Sigmoid colon (tissue), 7 donors: ENCODE results near the gene USP54. TPM values are rescaled to one million over a fixed set of nuclear protein-coding genes. Genes with fewer than 3 reads are reported as not detected.

Source experiments
- DNase-seq: peaks from one replicate; pipeline ENCODE4 v3.0.0-alpha.2; 2019
- H3K27ac ChIP-seq, 4 donors: fragments of 200-600 bp; sonication (generic); one replicate each; pipeline ENCODE4 v1.5.1; 2016 to 2019; ENCODE audit warnings: mild to moderate bottlenecking in 1 of 4
- H3K27me3 ChIP-seq, 3 donors: fragments of 200-600 bp; sonication (generic); one replicate each; pipeline ENCODE4 v1.5.1; 2019; ENCODE audit warnings: mild to moderate bottlenecking in 1 of 3
- H3K36me3 ChIP-seq, 4 donors: fragments of 200-600 bp; sonication (generic); one replicate each; pipeline ENCODE4 v1.5.1; 2016 to 2019
- H3K4me1 ChIP-seq, 4 donors: fragments of 200-600 bp; sonication (generic); one replicate each; pipeline ENCODE4 v1.5.1; 2017 to 2019
- H3K4me3 ChIP-seq, 4 donors: fragments of 200-600 bp; sonication (generic); one replicate each; pipeline ENCODE4 v1.5.1; 2017 to 2019; ENCODE audit warnings: mild to moderate bottlenecking in 2 of 4, moderate library complexity in 1 of 4
- H3K9me3 ChIP-seq, 4 donors: fragments of 200-600 bp in 3 of 4; sonication (generic) in 3 of 4; one replicate each; pipeline versions ENCODE4 v1.5.1 to v1.6.1; 2013 to 2019
- CTCF ChIP-seq, 4 experiments: fragments of 450-650 bp in 3 of 4; fragments of 200-600 bp in 1 of 4; IDR thresholded peaks; one replicate each; pipeline ENCODE4 v1.5.1; 2016 to 2019; ENCODE audit warnings: antibody characterized with exemption in 4 of 4, mild to moderate bottlenecking in 3 of 4, moderate library complexity in 2 of 4
- EP300 ChIP-seq, 4 donors: sonication (generic); formaldehyde crosslinking; IDR thresholded peaks; one replicate each; pipeline ENCODE4 v1.6.1; 2017; ENCODE audit warnings: antibody characterized with exemption in 4 of 4
- POLR2A ChIP-seq, 2 donors: fragments of 450-650 bp; IDR thresholded peaks; one replicate each; pipeline ENCODE4 v1.6.1; 2016; ENCODE audit warnings: antibody characterized with exemption in 2 of 2, mild to moderate bottlenecking in 2 of 2, moderate library complexity in 2 of 2
- POLR2AphosphoS5 ChIP-seq, 4 donors: sonication (generic); formaldehyde crosslinking; IDR thresholded peaks; one replicate each; pipeline ENCODE4 v1.6.1; 2017; ENCODE audit warnings: antibody characterized with exemption in 4 of 4
- WGBS, 2 donors: extraction: QIAGEN DNeasy Blood & Tissue Kit; methylation state at CpG; one replicate each; pipeline ENCODE4 v1.1.7; 2013; 5-methylcytosine and 5-hydroxymethylcytosine counted together
- intact Hi-C: fragments of 100-400 bp; cut with DNase I; formaldehyde crosslinking; loops from one replicate; pipeline ENCODE4 v1.15.1; 2023
- polyA plus RNA-seq, 3 donors: library from polyadenylated mRNA; stranded (reverse); fragments of 200-250 nt; gene quantifications; one replicate each; pipeline ENCODE4 v1.2.3, GENCODE V29; 2013
- total RNA-seq, 4 donors: library from RNA; depleted of rRNA; stranded (reverse); fragments of >200 nt; gene quantifications; one replicate each; pipeline ENCODE4 v1.1.0, GENCODE V29; 2016
- donor health status: healthy with polysubstance abuse.
- donor health status: Bipolar disorder and iron deficiency.
- donor health status: healthy.

USP54 gene
- total and polyA plus RNA-seq, 7 donors = 14.4 to 71.2 (median 30.8) TPM

- Histone ChIP-seq H3K27ac (peak overlapping the region; percentile 42 to 76 (median 62)), H3K9me3 (no peaks in the 10 kb centered on the region), H3K4me1 (peaks cover 0 to 27% (median 21%) of the 10 kb centered on the region in 4 donors), H3K4me3 (no peak overlapping the region), H3K36me3 (peaks cover 0 to 2% (median 0%) of the 10 kb centered on the region in 4 donors), H3K27me3 (no peaks in the 10 kb centered on the region)
- peak; percentile 74 for DNase-seq
- TF ChIP-seq EP300 (IDR thresholded peaks at IDR 0.05) (peak in 2 of 4 donors; percentile 36 to 67), POLR2AphosphoS5 (IDR thresholded peaks at IDR 0.05) (peak; percentile 38 to 64 (median 52)), POLR2A (IDR thresholded peaks at IDR 0.05) (no peak), CTCF (IDR thresholded peaks at IDR 0.05) (no peak)
- intact Hi-C loops = no loop called here
- WGBS, 2 donors = 22 to 68% methylated on average over 3 of the region's 3 CpGs
Observed at GRCh38 chr10:73552819-73553715, 38.1 kb downstream of the USP54 start.

- TF ChIP-seq CTCF (IDR thresholded peaks at IDR 0.05) (no peak), POLR2AphosphoS5 (IDR thresholded peaks at IDR 0.05) (no peak), POLR2A (IDR thresholded peaks at IDR 0.05) (no peak), EP300 (IDR thresholded peaks at IDR 0.05) (no peak)
- Histone ChIP-seq H3K36me3 (no peaks in the 10 kb centered on the region), H3K27me3 (no peaks in the 10 kb centered on the region), H3K4me3 (no peak overlapping the region), H3K9me3 (no peaks in the 10 kb centered on the region), H3K27ac (peak overlapping the region in 1 of 4 donors; percentile 76), H3K4me1 (peaks cover 0 to 27% (median 21%) of the 10 kb centered on the region in 4 donors)
- intact Hi-C loops = no loop called here
- DNase-seq = no peak
- 96 to 98% methylated on average over 1 of the region's 1 CpG for WGBS, 2 donors
Observed at GRCh38 chr10:73551515-73551914, 39.6 kb downstream of the USP54 start.

- Histone ChIP-seq H3K36me3 (peaks cover 0 to 37% (median 17%) of the 10 kb centered on the region in 4 donors), H3K4me1 (no peaks in the 10 kb centered on the region), H3K27me3 (no peaks in the 10 kb centered on the region), H3K9me3 (no peaks in the 10 kb centered on the region), H3K4me3 (no peak overlapping the region), H3K27ac (no peak overlapping the region)
- intact Hi-C loops = no loop called here
- no peak for DNase-seq
- no peak for TF ChIP-seq POLR2AphosphoS5 (IDR thresholded peaks at IDR 0.05)
- TF ChIP-seq POLR2A (IDR thresholded peaks at IDR 0.05) = no peak
- TF ChIP-seq CTCF (IDR thresholded peaks at IDR 0.05) = no peak
- no peak for TF ChIP-seq EP300 (IDR thresholded peaks at IDR 0.05)
- 83 to 91% methylated on average over 2 of the region's 2 CpGs for WGBS, 2 donors
Observed at GRCh38 chr10:73545357-73545756, 45.8 kb downstream of the USP54 start.

GRCh38 chr10:73537709-73538108, 53.4 kb downstream of the USP54 start:
- no peaks in the 10 kb centered on the region for H3K4me1 ChIP-seq
- no peak for TF ChIP-seq EP300 (IDR thresholded peaks at IDR 0.05)
- TF ChIP-seq POLR2A (IDR thresholded peaks at IDR 0.05) = no peak
- TF ChIP-seq CTCF (IDR thresholded peaks at IDR 0.05) = no peak
- no peak for TF ChIP-seq POLR2AphosphoS5 (IDR thresholded peaks at IDR 0.05)
- H3K27ac ChIP-seq = no peak overlapping the region
- H3K27me3 ChIP-seq = no peaks in the 10 kb centered on the region
- H3K36me3 ChIP-seq = peaks cover 5 to 86% (median 32%) of the 10 kb centered on the region in 4 donors
- no peaks in the 10 kb centered on the region for H3K9me3 ChIP-seq
- no peak for DNase-seq
- no peak overlapping the region for H3K4me3 ChIP-seq
- WGBS, 2 donors = 90 to 97% methylated on average over 7 of the region's 7 CpGs
- intact Hi-C loops = no loop called here
